ENCODE data around the gene UCN2. TPM values are rescaled to one million over a fixed set of nuclear protein-coding genes. Genes with fewer than 3 reads are reported as not detected.

Gene UCN2
- total RNA-seq: 1.7 and 1.9 TPM in 2 replicates

GRCh38 chr3:48563382-48563918 is at the start of gene UCN2:
UCN2 (minus strand) TSS chr3:48563781; CDS start chr3:48563124, 657 bp downstream.

GRCh38 chr3:48609088-48610005 is 45.8 kb upstream of the UCN2 start, which contains the start of gene UQCRC1:
UQCRC1 (minus strand) TSS chr3:48609646; CDS start chr3:48609620, 26 bp downstream.

GRCh38 chr3:48595075-48595525 is 31.5 kb upstream of the UCN2 start, which contains the start of gene COL7A1:
COL7A1 (minus strand) TSS chr3:48595329; CDS start chr3:48595159, 170 bp downstream.

GRCh38 chr3:48556796-48557626 is 6.6 kb downstream of the UCN2 start, which contains the start of gene PFKFB4:
PFKFB4 (minus strand) TSS chr3:48556803; CDS start chr3:48556777, 26 bp downstream.

Other genes starting within 250 kb of the UCN2 start
- gene SPINK8, start 230.1 kb downstream of the UCN2 start, total RNA-seq: not detected in 2 replicates
- gene FBXW12, start 191.6 kb downstream of the UCN2 start, total RNA-seq: not detected in 2 replicates
- 23.3 and 32.1 TPM in 2 replicates for gene PLXNB1, start 133.7 kb downstream of the UCN2 start, total RNA-seq
- 17.0 and 18.9 TPM in 2 replicates for gene CCDC51, start 123.7 kb downstream of the UCN2 start, total RNA-seq
- gene TMA7, start 123.5 kb downstream of the UCN2 start, total RNA-seq: 317 and 443 TPM in 2 replicates
- gene ATRIP, start 117.0 kb downstream of the UCN2 start, total RNA-seq: 8.1 and 9.4 TPM in 2 replicates
- gene SHISA5, start 59.6 kb downstream of the UCN2 start, total RNA-seq: 157 and 171 TPM in 2 replicates
- gene PFKFB4, start 7.0 kb downstream of the UCN2 start, total RNA-seq: 8.9 and 12.3 TPM in 2 replicates
- 22.1 and 29.3 TPM in 2 replicates for gene COL7A1, start 31.5 kb upstream of the UCN2 start, total RNA-seq
- 311 and 400 TPM in 2 replicates for gene UQCRC1, start 45.9 kb upstream of the UCN2 start, total RNA-seq
- gene TMEM89, start 58.0 kb upstream of the UCN2 start, total RNA-seq: not detected in 2 replicates
- 27.2 and 35.1 TPM in 2 replicates for gene SLC26A6, start 71.7 kb upstream of the UCN2 start, total RNA-seq
- gene CELSR3, start 99.1 kb upstream of the UCN2 start, total RNA-seq: 1.3 and 2.7 TPM in 2 replicates
- gene NCKIPSD, start 122.1 kb upstream of the UCN2 start, total RNA-seq: 19.8 and 25.9 TPM in 2 replicates
- 70.3 and 83.2 TPM in 2 replicates for gene IP6K2, start 153.4 kb upstream of the UCN2 start, total RNA-seq